ENCODE data around the gene HEXIM1.

The HEXIM1 gene

GRCh38 chr17:45197555-45198334, 49.5 kb downstream of the HEXIM1 start:
- peaks cover 3% of the 10 kb centered on the region for H3K4me1 ChIP-seq
- H3K36me3 ChIP-seq = no peaks in the 10 kb centered on the region
- peak; percentile 96 for DNase-seq
- TF ChIP-seq, protein P1, sequence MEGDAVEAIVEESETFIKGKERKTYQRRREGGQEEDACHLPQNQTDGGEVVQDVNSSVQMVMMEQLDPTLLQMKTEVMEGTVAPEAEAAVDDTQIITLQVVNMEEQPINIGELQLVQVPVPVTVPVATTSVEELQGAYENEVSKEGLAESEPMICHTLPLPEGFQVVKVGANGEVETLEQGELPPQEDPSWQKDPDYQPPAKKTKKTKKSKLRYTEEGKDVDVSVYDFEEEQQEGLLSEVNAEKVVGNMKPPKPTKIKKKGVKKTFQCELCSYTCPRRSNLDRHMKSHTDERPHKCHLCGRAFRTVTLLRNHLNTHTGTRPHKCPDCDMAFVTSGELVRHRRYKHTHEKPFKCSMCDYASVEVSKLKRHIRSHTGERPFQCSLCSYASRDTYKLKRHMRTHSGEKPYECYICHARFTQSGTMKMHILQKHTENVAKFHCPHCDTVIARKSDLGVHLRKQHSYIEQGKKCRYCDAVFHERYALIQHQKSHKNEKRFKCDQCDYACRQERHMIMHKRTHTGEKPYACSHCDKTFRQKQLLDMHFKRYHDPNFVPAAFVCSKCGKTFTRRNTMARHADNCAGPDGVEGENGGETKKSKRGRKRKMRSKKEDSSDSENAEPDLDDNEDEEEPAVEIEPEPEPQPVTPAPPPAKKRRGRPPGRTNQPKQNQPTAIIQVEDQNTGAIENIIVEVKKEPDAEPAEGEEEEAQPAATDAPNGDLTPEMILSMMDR (IDR thresholded peaks at IDR 0.05; ENCODE audit: low read depth, low read length) = peak; percentile 98
- H3K4me3 ChIP-seq (ENCODE audit: low read depth, low read length) = no peak overlapping the region
- H3K9me3 ChIP-seq = no peaks in the 10 kb centered on the region
- H3K27me3 ChIP-seq = no peaks in the 10 kb centered on the region

DNA sequence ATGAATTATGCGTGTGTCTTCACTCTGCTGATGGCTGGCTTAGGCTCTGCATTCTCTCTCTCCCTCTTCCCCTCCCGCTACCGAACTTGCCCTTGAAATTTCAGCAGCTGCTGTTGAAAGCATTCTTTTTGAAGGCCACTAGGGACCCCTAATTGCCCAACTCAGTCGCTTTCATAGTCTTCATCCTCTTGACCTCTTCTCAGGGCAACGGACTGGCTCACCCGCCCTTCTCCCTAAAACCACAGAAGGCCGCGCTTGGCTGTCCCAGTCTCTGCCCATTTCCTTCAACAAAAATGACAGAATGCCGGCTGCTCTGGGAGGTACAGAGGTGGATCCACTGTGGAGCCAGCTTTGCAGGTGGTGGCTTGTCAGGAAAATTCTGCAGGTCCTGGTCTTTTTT, 52.4 kb downstream of the HEXIM1 start:
- DNase-seq = no peak
- Histone ChIP-seq H3K9me3 (no peaks in the 10 kb centered on the region), H3K4me1 (peaks cover 3% of the 10 kb centered on the region), H3K4me3 (ENCODE audit: low read depth, low read length) (no peak overlapping the region), H3K27me3 (no peaks in the 10 kb centered on the region), H3K36me3 (no peaks in the 10 kb centered on the region)
- TF ChIP-seq, protein P1 (IDR thresholded peaks at IDR 0.05; ENCODE audit: low read depth, low read length) = no peak

- Histone ChIP-seq H3K4me1 (peaks cover 3% of the 10 kb centered on the region), H3K27me3 (no peaks in the 10 kb centered on the region), H3K4me3 (ENCODE audit: low read depth, low read length) (no peak overlapping the region), H3K9me3 (no peaks in the 10 kb centered on the region), H3K36me3 (no peaks in the 10 kb centered on the region)
- no peak for DNase-seq
- TF ChIP-seq, protein P1 (IDR thresholded peaks at IDR 0.05; ENCODE audit: low read depth, low read length) = no peak
Measured at GRCh38 chr17:45201457-45201856, 53.2 kb downstream of the HEXIM1 start.

Measured in BE2C (cell line).